Measurements from ENCODE around the gene PTH1R. TPM values are rescaled to one million over a fixed set of nuclear protein-coding genes. Genes with fewer than 3 reads are reported as not detected.

PTH1R gene
- total RNA-seq, 1 experiment from 2014 or later = not detected

- Histone ChIP-seq H3K27ac (no peak overlapping the region), H3K4me3 (no peak overlapping the region), H3K9me3 (replicated peaks) (no peaks in the 10 kb centered on the region), H3K36me3 (no peaks in the 10 kb centered on the region), H3K4me1 (replicated peaks) (no peaks in the 10 kb centered on the region), H3K27me3 (replicated peaks) (no peaks in the 10 kb centered on the region)
- DNase-seq (ENCODE audit: low read depth in 1 of 2, low spot score in 2 of 2) = no peak
These were observed 23.8 kb upstream of the PTH1R start for GRCh38 chr3:46853441-46854415.

GRCh38 chr3:46854555-46854991, 22.9 kb upstream of the PTH1R start:
- H3K4me3 ChIP-seq = no peak overlapping the region
- no peaks in the 10 kb centered on the region for H3K9me3 ChIP-seq (replicated peaks)
- H3K27ac ChIP-seq = no peak overlapping the region
- no peaks in the 10 kb centered on the region for H3K36me3 ChIP-seq
- no peaks in the 10 kb centered on the region for H3K27me3 ChIP-seq (replicated peaks)
- DNase-seq (ENCODE audit: low read depth in 1 of 2, low spot score in 2 of 2) = no peak
- H3K4me1 ChIP-seq (replicated peaks) = no peaks in the 10 kb centered on the region

- Histone ChIP-seq H3K9me3 (replicated peaks) (no peaks in the 10 kb centered on the region), H3K4me3 (no peak overlapping the region), H3K27me3 (replicated peaks) (no peaks in the 10 kb centered on the region), H3K36me3 (no peaks in the 10 kb centered on the region), H3K4me1 (replicated peaks) (no peaks in the 10 kb centered on the region), H3K27ac (no peak overlapping the region)
- DNase-seq (ENCODE audit: low read depth in 1 of 2, low spot score in 2 of 2) = no peak
These were observed 20.7 kb upstream of the PTH1R start for GRCh38 chr3:46856576-46857471.

GRCh38 chr3:46857485-46858341, 19.8 kb upstream of the PTH1R start:
- Histone ChIP-seq H3K9me3 (replicated peaks) (no peaks in the 10 kb centered on the region), H3K27ac (no peak overlapping the region), H3K4me3 (no peak overlapping the region), H3K4me1 (replicated peaks) (no peaks in the 10 kb centered on the region), H3K27me3 (replicated peaks) (no peaks in the 10 kb centered on the region), H3K36me3 (no peaks in the 10 kb centered on the region)
- no peak for DNase-seq (ENCODE audit: low read depth in 1 of 2, low spot score in 2 of 2)

GRCh38 chr3:46858456-46858855, 19.1 kb upstream of the PTH1R start:
- DNase-seq (ENCODE audit: low read depth in 1 of 2, low spot score in 2 of 2) = no peak
- Histone ChIP-seq H3K4me1 (replicated peaks) (no peaks in the 10 kb centered on the region), H3K4me3 (no peak overlapping the region), H3K36me3 (no peaks in the 10 kb centered on the region), H3K27ac (no peak overlapping the region), H3K27me3 (replicated peaks) (no peaks in the 10 kb centered on the region), H3K9me3 (replicated peaks) (no peaks in the 10 kb centered on the region)

- H3K4me1 ChIP-seq (replicated peaks) = no peaks in the 10 kb centered on the region
- H3K27me3 ChIP-seq (replicated peaks) = no peaks in the 10 kb centered on the region
- H3K9me3 ChIP-seq (replicated peaks) = no peaks in the 10 kb centered on the region
- DNase-seq (ENCODE audit: low read depth in 1 of 2, low spot score in 2 of 2) = no peak
- H3K27ac ChIP-seq = no peak overlapping the region
- no peak overlapping the region for H3K4me3 ChIP-seq
- no peaks in the 10 kb centered on the region for H3K36me3 ChIP-seq
These were observed 18.4 kb upstream of the PTH1R start for GRCh38 chr3:46859001-46859710.

- Histone ChIP-seq H3K36me3 (no peaks in the 10 kb centered on the region), H3K9me3 (replicated peaks) (no peaks in the 10 kb centered on the region), H3K4me3 (no peak overlapping the region), H3K27me3 (replicated peaks) (no peaks in the 10 kb centered on the region), H3K4me1 (replicated peaks) (no peaks in the 10 kb centered on the region), H3K27ac (no peak overlapping the region)
- no peak for DNase-seq (ENCODE audit: low read depth in 1 of 2, low spot score in 2 of 2)
These were observed 17.3 kb upstream of the PTH1R start for GRCh38 chr3:46860017-46860809.

GRCh38 chr3:46860810-46861604, 16.5 kb upstream of the PTH1R start:
- Histone ChIP-seq H3K4me1 (replicated peaks) (no peaks in the 10 kb centered on the region), H3K36me3 (no peaks in the 10 kb centered on the region), H3K27ac (no peak overlapping the region), H3K4me3 (no peak overlapping the region), H3K9me3 (replicated peaks) (no peaks in the 10 kb centered on the region), H3K27me3 (replicated peaks) (no peaks in the 10 kb centered on the region)
- DNase-seq (ENCODE audit: low read depth in 1 of 2, low spot score in 2 of 2) = no peak

GRCh38 chr3:46861605-46862368, 15.7 kb upstream of the PTH1R start:
- no peaks in the 10 kb centered on the region for H3K9me3 ChIP-seq (replicated peaks)
- no peak overlapping the region for H3K4me3 ChIP-seq
- no peaks in the 10 kb centered on the region for H3K36me3 ChIP-seq
- no peaks in the 10 kb centered on the region for H3K27me3 ChIP-seq (replicated peaks)
- no peak overlapping the region for H3K27ac ChIP-seq
- DNase-seq (ENCODE audit: low read depth in 1 of 2, low spot score in 2 of 2) = no peak
- H3K4me1 ChIP-seq (replicated peaks) = no peaks in the 10 kb centered on the region

GRCh38 chr3:46862369-46863025, 15.0 kb upstream of the PTH1R start:
- Histone ChIP-seq H3K36me3 (no peaks in the 10 kb centered on the region), H3K27me3 (replicated peaks) (no peaks in the 10 kb centered on the region), H3K4me1 (replicated peaks) (no peaks in the 10 kb centered on the region), H3K27ac (no peak overlapping the region), H3K4me3 (no peak overlapping the region), H3K9me3 (replicated peaks) (no peaks in the 10 kb centered on the region)
- DNase-seq (ENCODE audit: low read depth in 1 of 2, low spot score in 2 of 2) = no peak

Measured in SJSA1 (cell line).